ENCODE data around the gene SDSL.

Gene SDSL

DNA sequence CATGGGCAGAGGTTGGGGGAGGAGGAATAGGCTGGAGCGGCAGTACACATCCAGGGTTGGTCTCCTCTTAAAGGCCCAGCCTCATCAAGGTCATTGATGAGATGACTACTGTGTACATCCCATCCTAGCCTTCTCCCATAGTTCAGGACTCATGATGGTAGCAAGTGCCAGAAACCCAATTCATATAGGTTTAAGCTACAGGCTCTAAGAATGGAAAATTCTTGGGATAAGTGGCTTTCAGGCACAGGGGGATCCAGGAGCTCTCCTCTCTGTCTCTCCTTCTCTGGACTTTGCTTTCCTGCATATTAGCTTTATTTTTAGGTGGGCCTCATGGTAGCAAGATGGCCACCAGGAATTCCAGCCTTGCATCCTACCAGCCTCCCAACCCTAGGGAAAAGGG, 6.3 kb downstream of the SDSL start:
- no peak overlapping the region for H3K4me3 ChIP-seq (ENCODE audit: low read depth, low read length)
- no peak for DNase-seq (ENCODE audit: low read depth)
- TF ChIP-seq, protein P1, sequence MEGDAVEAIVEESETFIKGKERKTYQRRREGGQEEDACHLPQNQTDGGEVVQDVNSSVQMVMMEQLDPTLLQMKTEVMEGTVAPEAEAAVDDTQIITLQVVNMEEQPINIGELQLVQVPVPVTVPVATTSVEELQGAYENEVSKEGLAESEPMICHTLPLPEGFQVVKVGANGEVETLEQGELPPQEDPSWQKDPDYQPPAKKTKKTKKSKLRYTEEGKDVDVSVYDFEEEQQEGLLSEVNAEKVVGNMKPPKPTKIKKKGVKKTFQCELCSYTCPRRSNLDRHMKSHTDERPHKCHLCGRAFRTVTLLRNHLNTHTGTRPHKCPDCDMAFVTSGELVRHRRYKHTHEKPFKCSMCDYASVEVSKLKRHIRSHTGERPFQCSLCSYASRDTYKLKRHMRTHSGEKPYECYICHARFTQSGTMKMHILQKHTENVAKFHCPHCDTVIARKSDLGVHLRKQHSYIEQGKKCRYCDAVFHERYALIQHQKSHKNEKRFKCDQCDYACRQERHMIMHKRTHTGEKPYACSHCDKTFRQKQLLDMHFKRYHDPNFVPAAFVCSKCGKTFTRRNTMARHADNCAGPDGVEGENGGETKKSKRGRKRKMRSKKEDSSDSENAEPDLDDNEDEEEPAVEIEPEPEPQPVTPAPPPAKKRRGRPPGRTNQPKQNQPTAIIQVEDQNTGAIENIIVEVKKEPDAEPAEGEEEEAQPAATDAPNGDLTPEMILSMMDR (IDR thresholded peaks at IDR 0.05; ENCODE audit: low read depth, low read length, missing control alignments), result no peak

DNA sequence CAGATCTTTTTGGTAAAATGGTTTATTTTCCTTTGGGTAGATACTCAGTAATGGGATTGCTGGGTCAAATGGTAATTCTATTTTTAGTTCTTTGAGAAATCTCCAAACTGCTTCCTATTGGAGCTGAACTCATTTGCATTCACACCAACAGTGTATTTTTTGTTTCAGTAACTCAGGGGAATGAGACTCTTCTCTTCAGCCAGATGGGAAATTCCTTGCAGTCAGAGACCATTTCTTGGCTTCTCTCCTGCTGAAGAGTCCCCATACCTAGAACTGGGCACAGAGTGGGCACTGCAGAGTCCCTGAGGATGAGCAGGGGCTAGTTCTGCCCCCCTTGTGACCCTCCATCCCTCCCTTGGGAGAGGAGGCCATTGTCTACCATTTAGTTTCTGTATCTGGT, 10.8 kb downstream of the SDSL start:
- TF ChIP-seq, protein P1 (IDR thresholded peaks at IDR 0.05; ENCODE audit: low read depth, low read length, missing control alignments), result no peak
- no peak overlapping the region for H3K4me3 ChIP-seq (ENCODE audit: low read depth, low read length)
- DNase-seq (ENCODE audit: low read depth), result no peak

DNA sequence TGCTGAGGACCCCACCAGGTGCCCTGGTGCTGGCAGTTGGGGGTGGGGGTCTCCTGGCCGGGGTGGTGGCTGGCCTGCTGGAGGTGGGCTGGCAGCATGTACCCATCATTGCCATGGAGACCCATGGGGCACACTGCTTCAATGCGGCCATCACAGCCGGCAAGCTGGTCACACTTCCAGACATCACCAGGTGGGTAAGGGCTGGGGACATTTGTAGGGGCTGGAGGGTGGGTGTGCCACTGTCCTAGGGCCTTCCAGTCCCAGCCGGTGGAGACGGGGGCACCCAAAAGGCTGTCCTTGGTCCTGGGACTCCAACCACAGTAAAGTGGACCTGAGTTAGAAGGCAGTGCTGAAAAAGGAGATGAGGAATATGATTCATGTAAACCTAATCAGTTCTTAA, 13.2 kb downstream of the SDSL start:
- no peak for DNase-seq (ENCODE audit: low read depth)
- TF ChIP-seq, protein P1 (IDR thresholded peaks at IDR 0.05; ENCODE audit: low read depth, low read length, missing control alignments), result no peak
- no peak overlapping the region for H3K4me3 ChIP-seq (ENCODE audit: low read depth, low read length)

DNA sequence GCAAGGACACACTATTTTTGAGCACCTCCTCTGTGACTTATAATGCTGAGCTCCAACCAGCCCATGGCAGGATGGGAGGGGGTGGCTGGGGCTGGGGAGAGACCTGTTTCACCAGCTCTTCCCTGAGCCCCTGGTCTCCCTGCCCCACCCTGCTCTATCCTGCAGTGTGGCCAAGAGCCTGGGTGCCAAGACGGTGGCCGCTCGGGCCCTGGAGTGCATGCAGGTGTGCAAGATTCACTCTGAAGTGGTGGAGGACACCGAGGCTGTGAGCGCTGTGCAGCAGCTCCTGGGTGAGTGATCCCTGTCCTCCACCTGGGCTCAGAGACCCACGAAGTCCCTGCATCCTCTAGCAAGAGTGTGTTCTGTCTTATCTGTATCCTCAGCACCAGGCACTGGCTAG, 14.4 kb downstream of the SDSL start:
- DNase-seq (ENCODE audit: low read depth), result no peak
- TF ChIP-seq, protein P1 (IDR thresholded peaks at IDR 0.05; ENCODE audit: low read depth, low read length, missing control alignments), result no peak
- no peak overlapping the region for H3K4me3 ChIP-seq (ENCODE audit: low read depth, low read length)

DNA sequence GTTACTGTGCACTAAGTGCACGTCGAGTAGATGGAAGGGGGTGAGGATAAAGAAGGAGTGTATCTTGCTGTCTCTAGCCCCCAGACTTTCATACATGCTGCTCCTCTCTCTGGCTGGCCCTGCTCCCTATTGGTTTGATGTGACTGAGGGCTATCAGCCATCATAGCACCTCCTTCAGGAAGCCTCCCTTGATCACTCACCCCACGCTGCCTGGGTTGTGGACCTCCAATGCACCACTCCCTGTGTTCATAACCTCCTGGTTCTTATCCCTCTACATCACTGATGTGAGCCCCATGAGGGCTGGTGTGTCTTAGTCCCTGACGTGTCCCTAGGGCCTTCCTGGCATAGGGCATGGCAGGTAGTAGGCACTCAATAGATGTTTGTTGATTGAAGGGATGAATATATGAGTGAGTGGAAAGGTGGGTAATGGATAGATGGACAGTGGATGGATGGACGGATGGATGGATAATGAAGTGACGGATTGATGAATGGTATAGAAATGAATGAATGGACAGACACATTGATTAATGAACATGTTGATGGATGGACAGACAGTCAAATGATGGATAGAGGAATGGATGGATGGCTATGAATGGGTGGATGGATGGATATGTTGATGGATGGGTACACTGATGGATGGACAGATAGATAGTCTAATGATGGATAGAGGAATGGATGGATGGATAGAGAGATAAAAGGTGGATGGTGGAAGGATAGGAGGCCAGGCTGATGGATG, 15.0 kb downstream of the SDSL start:
- no peak for DNase-seq (ENCODE audit: low read depth)
- TF ChIP-seq, protein P1 (IDR thresholded peaks at IDR 0.05; ENCODE audit: low read depth, low read length, missing control alignments), result no peak
- no peak overlapping the region for H3K4me3 ChIP-seq (ENCODE audit: low read depth, low read length)

DNA sequence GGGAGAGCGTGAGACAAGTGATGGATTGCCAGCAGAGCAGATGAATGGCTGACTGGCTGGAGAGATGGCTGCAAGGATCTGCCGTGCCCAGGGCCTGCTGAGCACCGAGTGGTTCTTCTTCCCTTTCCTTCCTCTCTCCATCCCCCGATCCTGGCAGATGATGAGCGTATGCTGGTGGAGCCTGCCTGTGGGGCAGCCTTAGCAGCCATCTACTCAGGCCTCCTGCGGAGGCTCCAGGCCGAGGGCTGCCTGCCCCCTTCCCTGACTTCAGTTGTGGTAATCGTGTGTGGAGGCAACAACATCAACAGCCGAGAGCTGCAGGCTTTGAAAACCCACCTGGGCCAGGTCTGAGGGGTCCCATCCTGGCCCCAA, 15.5 kb downstream of the SDSL start:
- DNase-seq (ENCODE audit: low read depth), result no peak
- TF ChIP-seq, protein P1 (IDR thresholded peaks at IDR 0.05; ENCODE audit: low read depth, low read length, missing control alignments), result no peak
- H3K4me3 ChIP-seq (ENCODE audit: low read depth, low read length), result no peak overlapping the region
